NCI-H2029 treated with DMSO at 0.1 percent for 48 hours (cell line): ENCODE results near the gene APOL6.
A peak's percentile ranks its signal among the peaks of the same experiment; 100 is the strongest.

Experiments
- DNase-seq: peaks from one replicate; lab custom pipeline; 2025; lab: John Stamatoyannopoulos, UW

APOL6 gene, protein sequence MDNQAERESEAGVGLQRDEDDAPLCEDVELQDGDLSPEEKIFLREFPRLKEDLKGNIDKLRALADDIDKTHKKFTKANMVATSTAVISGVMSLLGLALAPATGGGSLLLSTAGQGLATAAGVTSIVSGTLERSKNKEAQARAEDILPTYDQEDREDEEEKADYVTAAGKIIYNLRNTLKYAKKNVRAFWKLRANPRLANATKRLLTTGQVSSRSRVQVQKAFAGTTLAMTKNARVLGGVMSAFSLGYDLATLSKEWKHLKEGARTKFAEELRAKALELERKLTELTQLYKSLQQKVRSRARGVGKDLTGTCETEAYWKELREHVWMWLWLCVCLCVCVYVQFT

DNA sequence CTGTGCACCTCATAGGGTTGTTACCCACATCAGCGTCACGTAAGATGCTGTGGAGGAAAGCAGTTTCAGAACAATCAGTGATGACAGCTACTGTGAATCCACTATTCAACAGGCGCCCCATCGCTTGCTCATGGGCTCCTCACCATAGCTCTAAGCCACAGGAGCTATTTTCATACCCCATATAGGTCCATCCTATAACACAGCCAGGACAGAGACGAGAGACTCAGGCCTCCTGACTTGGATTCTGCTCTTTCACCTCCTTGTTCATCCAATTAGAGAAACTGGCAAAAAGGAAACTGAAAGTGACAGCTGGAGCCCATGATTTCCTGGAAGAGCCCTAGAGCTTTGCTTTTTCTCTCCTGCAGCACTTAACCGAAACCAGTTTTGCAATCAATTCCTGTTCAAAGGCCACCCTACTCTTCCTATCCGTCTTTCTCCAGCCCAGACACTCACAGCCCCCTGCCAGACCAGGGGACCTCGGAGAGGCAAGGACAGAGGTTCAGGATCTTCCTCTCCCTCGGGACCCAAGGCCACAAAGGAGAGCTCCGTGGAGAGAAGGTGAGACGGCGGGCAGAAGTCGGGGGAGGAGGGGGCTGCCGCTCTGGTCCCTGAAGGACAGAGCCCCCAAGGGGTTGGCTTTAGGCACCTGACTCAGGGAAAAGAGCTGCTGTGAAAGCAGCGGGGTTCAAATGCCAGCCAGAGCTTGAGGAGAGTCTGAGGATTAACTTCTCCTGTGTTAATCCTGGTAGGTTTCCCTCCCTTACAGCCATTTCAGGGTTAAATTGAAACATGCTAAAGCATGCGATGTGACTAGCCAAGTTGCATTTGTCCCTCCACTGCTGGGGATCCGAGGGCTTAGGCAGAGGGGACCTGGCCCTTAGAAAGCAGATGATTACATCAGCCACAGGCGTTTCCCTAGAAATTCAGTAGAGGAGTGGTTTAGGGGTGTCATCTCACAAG lies at the start of gene APOL6:
APOL6 (plus strand) TSS at position 381 of the 960 bp plus-strand sequence. CDS start 7,980 bp downstream, outside the sequence.
- peak; percentile 77 for DNase-seq

DNA sequence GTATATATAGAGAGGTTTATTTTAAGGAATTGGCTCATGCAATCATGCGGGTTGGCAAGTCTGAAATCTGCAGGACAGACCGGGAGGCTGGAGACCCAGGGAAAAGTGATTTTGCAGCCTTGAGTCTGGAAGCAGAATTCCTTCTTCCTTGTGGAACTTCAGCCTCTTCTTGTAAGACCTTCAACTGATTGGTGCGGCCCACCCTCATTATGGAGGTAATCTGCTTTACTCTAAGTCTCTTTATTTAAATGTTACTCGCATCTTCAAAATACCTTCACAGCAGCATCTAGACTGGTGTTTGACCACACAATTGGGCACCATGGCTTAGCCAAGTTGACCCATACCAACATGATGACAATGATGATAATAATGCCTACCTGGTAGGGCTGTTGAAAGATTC lies 48.9 kb upstream of the APOL6 start:
- no peak for DNase-seq

DNA sequence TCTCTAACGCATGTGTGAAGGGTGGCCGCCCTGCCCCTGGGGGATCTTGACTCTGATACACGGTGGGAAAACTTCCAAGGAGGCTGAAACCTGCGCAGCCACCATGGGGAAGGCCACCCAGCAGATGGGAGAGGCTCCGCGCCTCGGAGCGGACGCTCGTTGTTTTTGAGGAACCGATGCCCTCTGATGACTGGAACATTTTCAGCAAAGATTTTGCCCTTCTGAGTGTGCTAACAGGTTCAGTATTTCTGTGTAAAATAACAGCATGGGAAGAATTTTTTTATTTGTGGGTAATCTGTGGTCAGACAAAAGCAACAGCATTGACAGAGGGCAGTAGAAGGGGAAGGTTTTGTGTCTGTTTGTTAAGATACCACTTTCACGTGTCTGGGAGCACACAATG lies 47.8 kb upstream of the APOL6 start:
- no peak for DNase-seq

DNA sequence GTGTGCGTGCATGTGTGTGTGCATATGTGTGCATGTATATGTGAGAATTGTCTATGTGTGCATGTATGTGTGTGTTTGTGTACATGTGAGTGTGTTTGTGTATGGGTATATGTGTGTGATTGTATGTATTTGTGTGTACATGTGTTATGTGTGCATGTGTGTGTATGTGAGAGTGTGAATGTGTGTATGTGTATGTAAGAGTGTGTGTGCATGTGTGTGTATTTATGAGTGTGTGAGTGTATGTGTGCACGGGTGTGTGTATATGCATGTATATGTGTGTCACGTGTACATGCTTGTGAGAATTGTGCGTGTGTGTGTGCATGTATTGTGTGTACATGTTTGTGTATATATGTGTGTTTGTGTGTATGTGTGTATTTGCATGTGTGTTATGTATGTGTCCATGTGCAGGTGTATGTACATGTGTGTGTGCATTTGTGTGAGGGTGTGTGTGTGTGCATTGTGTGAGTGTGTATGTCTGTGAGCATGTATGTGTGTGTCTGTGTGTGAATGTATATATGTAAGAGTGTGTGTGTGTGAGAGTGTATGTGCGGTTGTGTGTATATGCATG lies 47.1 kb upstream of the APOL6 start:
- DNase-seq, result no peak

- no peak for DNase-seq
Measured at GRCh38 chr22:35601743-35602615, 46.3 kb upstream of the APOL6 start.

- no peak for DNase-seq
Measured at GRCh38 chr22:35604621-35605368, 43.5 kb upstream of the APOL6 start.

GRCh38 chr22:35605369-35605680 lies 42.9 kb upstream of the APOL6 start:
- no peak for DNase-seq

DNA sequence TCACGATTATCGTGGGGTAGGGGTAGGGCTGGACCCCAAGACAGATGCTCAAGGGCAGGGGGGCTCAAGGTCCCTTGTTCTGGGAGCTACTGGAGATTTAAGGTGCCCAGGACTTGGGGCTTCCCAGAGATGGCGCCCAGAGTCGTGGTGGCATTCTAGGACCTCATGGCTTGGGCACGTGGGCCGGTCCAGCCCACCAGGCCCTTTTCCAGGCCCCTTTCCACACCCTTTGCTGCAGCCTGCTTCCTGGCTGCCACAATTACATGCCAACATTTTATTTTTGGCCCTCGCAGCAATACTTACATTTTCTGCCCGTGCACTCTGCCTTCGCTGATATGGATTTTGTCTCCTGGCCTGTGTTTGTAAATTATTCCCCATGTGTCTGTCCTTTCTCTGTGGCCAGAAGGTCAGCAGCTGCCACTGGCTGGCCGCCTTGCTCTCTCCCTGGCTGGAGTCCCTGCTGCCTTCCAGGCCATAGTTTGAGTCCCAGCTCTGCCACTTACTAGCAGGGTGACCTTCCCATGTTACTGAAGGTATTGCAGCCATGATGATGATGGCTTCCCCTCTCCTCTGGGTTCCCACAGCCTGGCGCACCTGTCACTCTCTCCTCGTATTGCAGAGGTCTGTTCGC lies 42.3 kb upstream of the APOL6 start:
- DNase-seq, result no peak

DNA sequence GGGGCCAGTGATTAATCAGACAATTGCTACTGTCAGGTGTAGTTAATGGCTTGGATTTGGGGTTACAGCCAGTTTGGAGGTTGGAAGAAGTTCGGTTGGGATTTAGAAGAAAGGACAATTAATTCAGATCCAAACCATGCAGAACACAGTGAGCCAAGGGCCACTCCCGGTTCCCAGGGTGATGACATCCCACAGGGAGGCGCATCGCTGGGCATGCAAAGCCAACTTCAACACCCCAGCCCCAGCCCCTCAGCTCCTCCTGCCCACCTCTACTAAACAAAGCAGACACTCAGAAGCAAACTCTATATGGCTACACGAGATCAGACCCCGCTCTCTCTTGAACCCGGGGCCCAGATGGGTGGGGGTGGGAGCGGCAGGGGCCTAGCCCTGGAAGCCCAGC lies 41.3 kb upstream of the APOL6 start:
- no peak for DNase-seq

DNA sequence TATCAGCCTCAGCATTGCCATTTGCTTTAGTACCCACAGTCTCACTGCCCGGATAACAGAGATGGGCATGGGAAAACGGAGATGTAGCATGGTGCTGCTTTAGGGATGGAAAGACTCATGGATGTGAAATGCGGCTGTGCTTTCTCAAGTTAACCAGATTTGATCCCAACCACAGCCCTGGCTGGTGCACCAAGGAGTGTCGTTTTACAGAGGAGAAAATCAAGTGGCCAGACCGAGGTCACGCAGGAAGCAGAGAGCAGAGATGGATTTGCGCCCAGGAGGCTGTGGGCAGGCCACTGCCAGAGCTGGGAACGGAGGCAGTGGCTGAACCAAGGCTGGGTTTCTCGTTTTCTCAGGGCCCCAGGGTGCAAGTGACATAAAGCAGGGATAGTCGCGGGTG lies 40.2 kb upstream of the APOL6 start:
- no peak for DNase-seq

GRCh38 chr22:35609261-35609660 lies 39.0 kb upstream of the APOL6 start:
- no peak for DNase-seq

- DNase-seq, result no peak
Measured at GRCh38 chr22:35609761-35610160, 38.5 kb upstream of the APOL6 start.

DNA sequence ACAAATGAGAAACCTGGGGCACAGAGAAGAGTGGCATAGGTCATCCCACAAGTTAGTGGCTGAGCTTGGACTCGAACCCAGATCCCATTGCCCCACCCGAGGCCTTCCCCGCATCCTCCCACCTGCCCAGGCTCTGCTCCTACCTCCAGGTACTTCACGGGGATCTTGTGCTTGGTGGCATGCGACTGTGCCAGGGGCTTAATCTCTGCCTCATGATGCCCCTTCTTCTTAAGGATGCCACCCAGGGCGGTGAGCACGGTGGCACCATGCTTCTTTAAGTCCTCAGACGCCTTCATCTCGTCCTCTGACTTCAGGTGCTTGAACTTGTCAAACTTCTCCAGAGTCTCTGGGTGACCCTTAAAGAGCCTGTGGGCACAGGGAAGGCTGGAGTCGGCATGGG lies 37.5 kb upstream of the APOL6 start:
- no peak for DNase-seq

GRCh38 chr22:35611200-35611890 lies 36.9 kb upstream of the APOL6 start:
- DNase-seq, result no peak

- DNase-seq, result no peak
Measured at GRCh38 chr22:35611891-35612576, 36.2 kb upstream of the APOL6 start.

GRCh38 chr22:35612903-35613302 lies 35.3 kb upstream of the APOL6 start:
- no peak for DNase-seq

DNA sequence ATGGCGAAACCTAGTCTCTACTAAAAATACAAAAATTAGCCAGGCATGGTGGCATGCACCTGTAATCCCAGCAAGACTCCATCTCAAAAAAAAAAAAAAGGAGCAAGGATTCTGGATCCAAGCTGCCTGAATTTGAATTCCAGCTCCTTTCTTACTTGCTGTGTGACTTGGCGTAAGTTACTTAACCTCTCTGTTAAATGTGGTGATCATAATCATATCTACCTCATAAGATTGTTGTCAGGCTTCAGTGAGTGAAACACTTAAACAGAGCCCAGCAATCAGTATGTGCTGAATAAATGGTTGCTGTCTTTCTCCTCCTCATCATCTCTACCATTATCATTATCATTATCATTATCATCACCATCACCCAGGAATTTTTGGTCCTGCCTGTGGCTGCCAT lies 33.8 kb upstream of the APOL6 start:
- no peak for DNase-seq

- DNase-seq, result no peak
Measured at GRCh38 chr22:35615156-35615555, 33.1 kb upstream of the APOL6 start.

DNA sequence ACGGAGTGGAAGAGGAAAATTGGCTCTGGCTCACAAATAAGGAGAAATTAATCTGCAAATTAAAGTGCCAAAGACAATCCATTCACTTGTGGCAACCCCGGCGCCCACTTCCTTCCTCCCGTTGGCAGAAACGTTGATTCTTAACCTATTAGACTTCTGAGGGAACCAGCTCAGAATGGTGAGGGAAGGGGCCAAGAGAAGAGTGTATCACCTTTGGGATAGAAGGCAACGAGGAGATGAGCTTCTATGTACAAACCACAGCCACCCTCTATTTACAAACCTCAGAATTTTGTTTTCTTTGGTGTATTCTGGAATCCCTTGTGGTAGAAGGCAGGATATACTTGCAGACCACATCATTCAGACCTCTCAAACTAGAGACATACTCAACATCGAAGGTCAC lies 32.2 kb upstream of the APOL6 start:
- DNase-seq, result no peak
